HCT116 (cell line): ENCODE results near the gene F2RL2.

Experiments used
- CBX3 ChIP-seq: IDR thresholded peaks from 2 replicates; pipeline ENCODE4 v1.6.1; 2012; ENCODE audit warnings: low read depth
- CEBPB ChIP-seq: IDR thresholded peaks from 2 replicates; pipeline ENCODE4 v1.6.1; 2012; ENCODE audit warnings: low read depth
- ELF1 ChIP-seq: IDR thresholded peaks from 2 replicates; pipeline ENCODE4 v1.6.1; 2012; ENCODE audit warnings: low read depth, borderline replicate concordance
- EZH2 ChIP-seq: fragments of 200-600 bp; sonication (generic); IDR thresholded peaks from 2 replicates; pipeline ENCODE4 v1.6.1; 2017; ENCODE audit warnings: antibody characterized with exemption, mixed run types
- POLR2A ChIP-seq: IDR thresholded peaks from 2 replicates; pipeline ENCODE4 v1.7.0; 2011; ENCODE audit warnings: borderline replicate concordance; ENCODE audit not compliant: insufficient read depth, insufficient read length; ENCODE audit errors: extremely low read depth
- POLR2AphosphoS5 ChIP-seq: IDR thresholded peaks from 2 replicates; pipeline ENCODE4 v1.6.1; 2011; ENCODE audit warnings: mild to moderate bottlenecking, low read depth, low read length, moderate library complexity
- RAD21 ChIP-seq: IDR thresholded peaks from 2 replicates; pipeline ENCODE4 v1.6.1; 2012; ENCODE audit warnings: low read depth, mild to moderate bottlenecking
- SP1 ChIP-seq: IDR thresholded peaks from 2 replicates; pipeline ENCODE4 v1.6.1; 2012; ENCODE audit warnings: low read depth
- YY1 ChIP-seq: IDR thresholded peaks from 2 replicates; pipeline ENCODE4 v1.6.1; 2011; ENCODE audit warnings: low read length, low read depth, moderate library complexity, mild to moderate bottlenecking; ENCODE audit not compliant: insufficient replicate concordance; ENCODE audit errors: extremely low read depth
- TF ChIP-seq, protein P1 (sequence below), 3 experiments: fragments of 200-600 bp in 1 of 3; sonication (generic) in 1 of 3; IDR thresholded peaks in 2 of 3; conservative IDR thresholded peaks in 1 of 3; 2 replicates each; pipeline ENCODE4 v1.5.1; 2012 to 2017; ENCODE audit warnings: low read depth in 2 of 3, low read length in 2 of 3, antibody characterized with exemption in 1 of 3, borderline replicate concordance in 1 of 3, control low read depth in 1 of 3, mild to moderate bottlenecking in 1 of 3, mixed read lengths in 1 of 3, mixed run types in 1 of 3, moderate library complexity in 1 of 3; ENCODE audit not compliant: insufficient read depth in 1 of 3
- TF ChIP-seq, protein P2 (sequence below): IDR thresholded peaks from 2 replicates; pipeline ENCODE4 v1.6.1; 2012; ENCODE audit warnings: low read depth
- TF ChIP-seq, protein P3 (sequence below): IDR thresholded peaks from 2 replicates; pipeline ENCODE4 v1.6.1; 2012

DNA sequence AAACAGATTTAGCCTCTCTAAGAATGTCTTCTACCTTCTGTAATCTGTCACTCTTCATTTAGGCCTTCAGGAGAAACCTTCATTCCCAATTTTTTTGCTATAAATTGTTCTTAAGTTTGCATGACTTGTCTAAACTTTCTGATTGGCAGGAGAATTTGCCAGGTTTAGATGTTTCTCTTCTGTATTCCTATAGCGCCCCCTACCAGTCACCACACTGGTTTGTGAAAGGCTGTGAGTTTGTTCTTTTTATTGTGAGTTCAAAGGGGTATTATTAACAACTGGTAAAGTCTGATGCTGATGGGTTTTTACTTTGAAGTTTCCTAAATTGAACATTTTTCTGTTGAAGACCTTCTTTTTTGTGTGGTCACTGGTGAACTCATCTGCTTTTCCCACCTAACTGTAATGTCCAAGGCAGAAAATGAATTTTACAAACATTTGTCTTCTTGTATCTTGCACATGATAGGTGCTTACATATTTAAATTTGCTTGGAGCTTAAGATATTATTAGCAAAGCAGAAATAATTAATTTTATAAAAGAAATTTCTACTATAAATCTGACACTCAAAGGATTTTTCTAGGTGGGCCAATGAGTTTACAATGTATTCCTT, 18.4 kb upstream of the F2RL2 start:
- no peak for TF ChIP-seq POLR2A
- TF ChIP-seq, protein P1, sequence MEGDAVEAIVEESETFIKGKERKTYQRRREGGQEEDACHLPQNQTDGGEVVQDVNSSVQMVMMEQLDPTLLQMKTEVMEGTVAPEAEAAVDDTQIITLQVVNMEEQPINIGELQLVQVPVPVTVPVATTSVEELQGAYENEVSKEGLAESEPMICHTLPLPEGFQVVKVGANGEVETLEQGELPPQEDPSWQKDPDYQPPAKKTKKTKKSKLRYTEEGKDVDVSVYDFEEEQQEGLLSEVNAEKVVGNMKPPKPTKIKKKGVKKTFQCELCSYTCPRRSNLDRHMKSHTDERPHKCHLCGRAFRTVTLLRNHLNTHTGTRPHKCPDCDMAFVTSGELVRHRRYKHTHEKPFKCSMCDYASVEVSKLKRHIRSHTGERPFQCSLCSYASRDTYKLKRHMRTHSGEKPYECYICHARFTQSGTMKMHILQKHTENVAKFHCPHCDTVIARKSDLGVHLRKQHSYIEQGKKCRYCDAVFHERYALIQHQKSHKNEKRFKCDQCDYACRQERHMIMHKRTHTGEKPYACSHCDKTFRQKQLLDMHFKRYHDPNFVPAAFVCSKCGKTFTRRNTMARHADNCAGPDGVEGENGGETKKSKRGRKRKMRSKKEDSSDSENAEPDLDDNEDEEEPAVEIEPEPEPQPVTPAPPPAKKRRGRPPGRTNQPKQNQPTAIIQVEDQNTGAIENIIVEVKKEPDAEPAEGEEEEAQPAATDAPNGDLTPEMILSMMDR (IDR thresholded peaks at IDR 0.05 in 2 of 3, conservative IDR thresholded peaks at IDR 0.05 in 1 of 3; ENCODE audit: borderline replicate concordance in 1 of 3, insufficient read depth in 1 of 3, low read depth in 2 of 3, low read length in 2 of 3): peak; percentile 82 to 96 (median 83)
- no peak for TF ChIP-seq ELF1
- TF ChIP-seq POLR2AphosphoS5: no peak
- TF ChIP-seq SP1: no peak
- no peak for TF ChIP-seq EZH2
- peak; percentile 81 for TF ChIP-seq RAD21
- no peak for TF ChIP-seq CEBPB
- TF ChIP-seq, protein P2, sequence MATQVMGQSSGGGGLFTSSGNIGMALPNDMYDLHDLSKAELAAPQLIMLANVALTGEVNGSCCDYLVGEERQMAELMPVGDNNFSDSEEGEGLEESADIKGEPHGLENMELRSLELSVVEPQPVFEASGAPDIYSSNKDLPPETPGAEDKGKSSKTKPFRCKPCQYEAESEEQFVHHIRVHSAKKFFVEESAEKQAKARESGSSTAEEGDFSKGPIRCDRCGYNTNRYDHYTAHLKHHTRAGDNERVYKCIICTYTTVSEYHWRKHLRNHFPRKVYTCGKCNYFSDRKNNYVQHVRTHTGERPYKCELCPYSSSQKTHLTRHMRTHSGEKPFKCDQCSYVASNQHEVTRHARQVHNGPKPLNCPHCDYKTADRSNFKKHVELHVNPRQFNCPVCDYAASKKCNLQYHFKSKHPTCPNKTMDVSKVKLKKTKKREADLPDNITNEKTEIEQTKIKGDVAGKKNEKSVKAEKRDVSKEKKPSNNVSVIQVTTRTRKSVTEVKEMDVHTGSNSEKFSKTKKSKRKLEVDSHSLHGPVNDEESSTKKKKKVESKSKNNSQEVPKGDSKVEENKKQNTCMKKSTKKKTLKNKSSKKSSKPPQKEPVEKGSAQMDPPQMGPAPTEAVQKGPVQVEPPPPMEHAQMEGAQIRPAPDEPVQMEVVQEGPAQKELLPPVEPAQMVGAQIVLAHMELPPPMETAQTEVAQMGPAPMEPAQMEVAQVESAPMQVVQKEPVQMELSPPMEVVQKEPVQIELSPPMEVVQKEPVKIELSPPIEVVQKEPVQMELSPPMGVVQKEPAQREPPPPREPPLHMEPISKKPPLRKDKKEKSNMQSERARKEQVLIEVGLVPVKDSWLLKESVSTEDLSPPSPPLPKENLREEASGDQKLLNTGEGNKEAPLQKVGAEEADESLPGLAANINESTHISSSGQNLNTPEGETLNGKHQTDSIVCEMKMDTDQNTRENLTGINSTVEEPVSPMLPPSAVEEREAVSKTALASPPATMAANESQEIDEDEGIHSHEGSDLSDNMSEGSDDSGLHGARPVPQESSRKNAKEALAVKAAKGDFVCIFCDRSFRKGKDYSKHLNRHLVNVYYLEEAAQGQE: no peak
- TF ChIP-seq CBX3: no peak
- TF ChIP-seq, protein P3, sequence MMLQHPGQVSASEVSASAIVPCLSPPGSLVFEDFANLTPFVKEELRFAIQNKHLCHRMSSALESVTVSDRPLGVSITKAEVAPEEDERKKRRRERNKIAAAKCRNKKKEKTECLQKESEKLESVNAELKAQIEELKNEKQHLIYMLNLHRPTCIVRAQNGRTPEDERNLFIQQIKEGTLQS: no peak
- TF ChIP-seq YY1: no peak
